K562 (cell line): Measurements from ENCODE around the gene HOXC12. TPM values are rescaled to one million over a fixed set of nuclear protein-coding genes. Genes with fewer than 3 reads are reported as not detected.

Experiments
- BRD4 ChIP-seq: fragments of 200-600 bp; sonication (generic); IDR thresholded peaks from 2 replicates; pipeline ENCODE4 v1.6.1; 2017; ENCODE audit warnings: inconsistent platforms
- CBX8 ChIP-seq: fragments of 200-600 bp; sonication (generic); IDR thresholded peaks from 2 replicates; pipeline ENCODE4 v1.6.1; 2012; ENCODE audit warnings: borderline replicate concordance, mixed run types, low read depth, mild to moderate bottlenecking, moderate library complexity, mixed read lengths, low read length, control low read depth, inconsistent platforms; ENCODE audit not compliant: poor library complexity, severe bottlenecking; ENCODE audit errors: extremely low read depth
- CEBPG ChIP-seq, 3 experiments: fragments of 200-800 bp in 1 of 3; sonication (Bioruptor generic) in 1 of 3; sonication (generic) in 1 of 3; formaldehyde crosslinking in 1 of 3; IDR thresholded peaks in 2 of 3; conservative IDR thresholded peaks in 1 of 3; 2 replicates each; pipeline versions ENCODE4 v1.6.1 to v1.8.0; 2016 to 2022; ENCODE audit warnings: missing compliant biosample characterization in 2 of 3, missing genetic modification characterization in 2 of 3, mild to moderate bottlenecking in 1 of 3, missing genetic modification reagents in 1 of 3
- FIP1L1 ChIP-seq: fragments of 200-400 bp; formaldehyde crosslinking; IDR thresholded peaks from 2 replicates; pipeline ENCODE4 v1.6.1; 2018; ENCODE audit warnings: mild to moderate bottlenecking, low read depth, low read length; ENCODE audit not compliant: poor library complexity, severe bottlenecking
- ZNF140 ChIP-seq: fragments of 250-450 bp; sonication (Bioruptor Pico); IDR thresholded peaks from 2 replicates; pipeline ENCODE4 v1.8.0; 2021; ENCODE audit warnings: moderate library complexity, mild to moderate bottlenecking, inconsistent platforms
- ZNF282 ChIP-seq: sonication (generic); formaldehyde crosslinking; IDR thresholded peaks from 2 replicates; pipeline ENCODE4 v1.8.1; 2023; ENCODE audit warnings: missing genetic modification reagents
- polyA plus RNA-seq, 8 experiments: library from polyadenylated mRNA; depleted of rRNA in 4 of 8; stranded (reverse) in 5 of 8; unstranded in 3 of 8; fragments of >200 nt; fragmentation: Nextera tagmentation in 2 of 8; fragmentation: Illumina TruSeq in 1 of 8; extraction: Ambion mirVana in 2 of 8; extraction: Trizol in 1 of 8; gene quantifications; 2 replicates each; pipeline versions ENCODE4 v1.2.1 to v1.2.3, GENCODE V29; 2011 to 2014; ENCODE audit warnings: inconsistent platforms in 1 of 8, missing spikeins in 1 of 8
- total RNA-seq, 7 experiments: library from RNA; depleted of rRNA in 6 of 7; stranded (reverse); fragments of >200 nt in 6 of 7; fragmentation: Illumina TruSeq in 2 of 7; extraction: Trizol in 2 of 7; gene quantifications; 2 replicates each; pipeline versions ENCODE4 v1.2.1 to v1.2.3, GENCODE V29; 2011 to 2021; ENCODE audit warnings: low replicate concordance in 1 of 7
- TF ChIP-seq, protein P1 (sequence below): fragments of 450-650 bp; IDR thresholded peaks from 2 replicates; pipeline ENCODE4 v1.6.1; 2016; ENCODE audit warnings: mild to moderate bottlenecking, moderate library complexity
- TF ChIP-seq, protein P2 (sequence below): sonication (generic); formaldehyde crosslinking; IDR thresholded peaks from 2 replicates; pipeline ENCODE4 v1.8.0; 2023; ENCODE audit warnings: mild to moderate bottlenecking, missing genetic modification reagents
- TF ChIP-seq, protein P3 (sequence below): fragments of 450-650 bp; formaldehyde crosslinking; IDR thresholded peaks from 2 replicates; pipeline ENCODE4 v1.4.0; 2020; ENCODE audit warnings: mild to moderate bottlenecking, mixed read lengths

The HOXC12 gene
- total and polyA plus RNA-seq, 9 of the 15 experiments (the other 6 are each of a cell fraction or from before 2014, with no cell fraction given), result 0.04 to 0.36 (median 0.11) TPM; not detected in 1

DNA sequence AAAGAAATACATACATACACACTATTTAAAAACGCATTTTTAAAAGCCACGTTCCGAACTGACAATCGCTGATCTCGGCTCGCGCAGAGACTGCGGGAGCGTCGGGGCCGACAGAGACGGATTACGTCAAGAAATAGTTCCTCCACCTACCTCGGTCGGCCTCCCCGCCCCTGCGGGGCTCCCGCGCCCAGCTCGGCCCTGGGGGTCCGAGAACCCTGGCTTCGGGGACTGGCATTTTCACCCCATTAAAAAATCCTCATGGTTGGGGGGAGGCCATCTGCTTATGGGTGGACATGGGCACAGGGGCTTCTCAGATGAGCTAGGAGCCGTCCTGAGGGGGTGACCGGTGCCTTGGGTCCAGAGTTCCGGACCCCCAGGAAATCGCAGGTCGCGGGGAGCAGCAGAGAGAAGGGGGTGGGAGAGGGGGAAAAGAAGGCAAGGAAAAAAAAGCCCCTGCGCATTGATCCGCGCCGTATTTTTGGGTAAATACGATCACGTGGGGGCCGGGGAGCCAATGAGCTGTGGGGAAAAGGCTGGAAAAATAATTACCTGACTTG, 44.9 kb downstream of the HOXC12 start (continued):
- TF ChIP-seq, protein P1, sequence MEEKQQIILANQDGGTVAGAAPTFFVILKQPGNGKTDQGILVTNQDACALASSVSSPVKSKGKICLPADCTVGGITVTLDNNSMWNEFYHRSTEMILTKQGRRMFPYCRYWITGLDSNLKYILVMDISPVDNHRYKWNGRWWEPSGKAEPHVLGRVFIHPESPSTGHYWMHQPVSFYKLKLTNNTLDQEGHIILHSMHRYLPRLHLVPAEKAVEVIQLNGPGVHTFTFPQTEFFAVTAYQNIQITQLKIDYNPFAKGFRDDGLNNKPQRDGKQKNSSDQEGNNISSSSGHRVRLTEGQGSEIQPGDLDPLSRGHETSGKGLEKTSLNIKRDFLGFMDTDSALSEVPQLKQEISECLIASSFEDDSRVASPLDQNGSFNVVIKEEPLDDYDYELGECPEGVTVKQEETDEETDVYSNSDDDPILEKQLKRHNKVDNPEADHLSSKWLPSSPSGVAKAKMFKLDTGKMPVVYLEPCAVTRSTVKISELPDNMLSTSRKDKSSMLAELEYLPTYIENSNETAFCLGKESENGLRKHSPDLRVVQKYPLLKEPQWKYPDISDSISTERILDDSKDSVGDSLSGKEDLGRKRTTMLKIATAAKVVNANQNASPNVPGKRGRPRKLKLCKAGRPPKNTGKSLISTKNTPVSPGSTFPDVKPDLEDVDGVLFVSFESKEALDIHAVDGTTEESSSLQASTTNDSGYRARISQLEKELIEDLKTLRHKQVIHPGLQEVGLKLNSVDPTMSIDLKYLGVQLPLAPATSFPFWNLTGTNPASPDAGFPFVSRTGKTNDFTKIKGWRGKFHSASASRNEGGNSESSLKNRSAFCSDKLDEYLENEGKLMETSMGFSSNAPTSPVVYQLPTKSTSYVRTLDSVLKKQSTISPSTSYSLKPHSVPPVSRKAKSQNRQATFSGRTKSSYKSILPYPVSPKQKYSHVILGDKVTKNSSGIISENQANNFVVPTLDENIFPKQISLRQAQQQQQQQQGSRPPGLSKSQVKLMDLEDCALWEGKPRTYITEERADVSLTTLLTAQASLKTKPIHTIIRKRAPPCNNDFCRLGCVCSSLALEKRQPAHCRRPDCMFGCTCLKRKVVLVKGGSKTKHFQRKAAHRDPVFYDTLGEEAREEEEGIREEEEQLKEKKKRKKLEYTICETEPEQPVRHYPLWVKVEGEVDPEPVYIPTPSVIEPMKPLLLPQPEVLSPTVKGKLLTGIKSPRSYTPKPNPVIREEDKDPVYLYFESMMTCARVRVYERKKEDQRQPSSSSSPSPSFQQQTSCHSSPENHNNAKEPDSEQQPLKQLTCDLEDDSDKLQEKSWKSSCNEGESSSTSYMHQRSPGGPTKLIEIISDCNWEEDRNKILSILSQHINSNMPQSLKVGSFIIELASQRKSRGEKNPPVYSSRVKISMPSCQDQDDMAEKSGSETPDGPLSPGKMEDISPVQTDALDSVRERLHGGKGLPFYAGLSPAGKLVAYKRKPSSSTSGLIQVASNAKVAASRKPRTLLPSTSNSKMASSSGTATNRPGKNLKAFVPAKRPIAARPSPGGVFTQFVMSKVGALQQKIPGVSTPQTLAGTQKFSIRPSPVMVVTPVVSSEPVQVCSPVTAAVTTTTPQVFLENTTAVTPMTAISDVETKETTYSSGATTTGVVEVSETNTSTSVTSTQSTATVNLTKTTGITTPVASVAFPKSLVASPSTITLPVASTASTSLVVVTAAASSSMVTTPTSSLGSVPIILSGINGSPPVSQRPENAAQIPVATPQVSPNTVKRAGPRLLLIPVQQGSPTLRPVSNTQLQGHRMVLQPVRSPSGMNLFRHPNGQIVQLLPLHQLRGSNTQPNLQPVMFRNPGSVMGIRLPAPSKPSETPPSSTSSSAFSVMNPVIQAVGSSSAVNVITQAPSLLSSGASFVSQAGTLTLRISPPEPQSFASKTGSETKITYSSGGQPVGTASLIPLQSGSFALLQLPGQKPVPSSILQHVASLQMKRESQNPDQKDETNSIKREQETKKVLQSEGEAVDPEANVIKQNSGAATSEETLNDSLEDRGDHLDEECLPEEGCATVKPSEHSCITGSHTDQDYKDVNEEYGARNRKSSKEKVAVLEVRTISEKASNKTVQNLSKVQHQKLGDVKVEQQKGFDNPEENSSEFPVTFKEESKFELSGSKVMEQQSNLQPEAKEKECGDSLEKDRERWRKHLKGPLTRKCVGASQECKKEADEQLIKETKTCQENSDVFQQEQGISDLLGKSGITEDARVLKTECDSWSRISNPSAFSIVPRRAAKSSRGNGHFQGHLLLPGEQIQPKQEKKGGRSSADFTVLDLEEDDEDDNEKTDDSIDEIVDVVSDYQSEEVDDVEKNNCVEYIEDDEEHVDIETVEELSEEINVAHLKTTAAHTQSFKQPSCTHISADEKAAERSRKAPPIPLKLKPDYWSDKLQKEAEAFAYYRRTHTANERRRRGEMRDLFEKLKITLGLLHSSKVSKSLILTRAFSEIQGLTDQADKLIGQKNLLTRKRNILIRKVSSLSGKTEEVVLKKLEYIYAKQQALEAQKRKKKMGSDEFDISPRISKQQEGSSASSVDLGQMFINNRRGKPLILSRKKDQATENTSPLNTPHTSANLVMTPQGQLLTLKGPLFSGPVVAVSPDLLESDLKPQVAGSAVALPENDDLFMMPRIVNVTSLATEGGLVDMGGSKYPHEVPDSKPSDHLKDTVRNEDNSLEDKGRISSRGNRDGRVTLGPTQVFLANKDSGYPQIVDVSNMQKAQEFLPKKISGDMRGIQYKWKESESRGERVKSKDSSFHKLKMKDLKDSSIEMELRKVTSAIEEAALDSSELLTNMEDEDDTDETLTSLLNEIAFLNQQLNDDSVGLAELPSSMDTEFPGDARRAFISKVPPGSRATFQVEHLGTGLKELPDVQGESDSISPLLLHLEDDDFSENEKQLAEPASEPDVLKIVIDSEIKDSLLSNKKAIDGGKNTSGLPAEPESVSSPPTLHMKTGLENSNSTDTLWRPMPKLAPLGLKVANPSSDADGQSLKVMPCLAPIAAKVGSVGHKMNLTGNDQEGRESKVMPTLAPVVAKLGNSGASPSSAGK, result no peak
- TF ChIP-seq ZNF140 (CRISPR knock-in tag) (no peak), CEBPG (CRISPR knock-in tag; IDR thresholded peaks at IDR 0.05) (no peak), CEBPG (tag; conservative IDR thresholded peaks at IDR 0.05 in 1 of 2, IDR thresholded peaks at IDR 0.05 in 1 of 2) (no peak), BRD4 (peak; percentile 43; the same call in 1 of the 2 replicates), FIP1L1 (no peak), CBX8 (no peak), ZNF282 (CRISPR knock-in tag) (no peak)
- TF ChIP-seq, protein P2, sequence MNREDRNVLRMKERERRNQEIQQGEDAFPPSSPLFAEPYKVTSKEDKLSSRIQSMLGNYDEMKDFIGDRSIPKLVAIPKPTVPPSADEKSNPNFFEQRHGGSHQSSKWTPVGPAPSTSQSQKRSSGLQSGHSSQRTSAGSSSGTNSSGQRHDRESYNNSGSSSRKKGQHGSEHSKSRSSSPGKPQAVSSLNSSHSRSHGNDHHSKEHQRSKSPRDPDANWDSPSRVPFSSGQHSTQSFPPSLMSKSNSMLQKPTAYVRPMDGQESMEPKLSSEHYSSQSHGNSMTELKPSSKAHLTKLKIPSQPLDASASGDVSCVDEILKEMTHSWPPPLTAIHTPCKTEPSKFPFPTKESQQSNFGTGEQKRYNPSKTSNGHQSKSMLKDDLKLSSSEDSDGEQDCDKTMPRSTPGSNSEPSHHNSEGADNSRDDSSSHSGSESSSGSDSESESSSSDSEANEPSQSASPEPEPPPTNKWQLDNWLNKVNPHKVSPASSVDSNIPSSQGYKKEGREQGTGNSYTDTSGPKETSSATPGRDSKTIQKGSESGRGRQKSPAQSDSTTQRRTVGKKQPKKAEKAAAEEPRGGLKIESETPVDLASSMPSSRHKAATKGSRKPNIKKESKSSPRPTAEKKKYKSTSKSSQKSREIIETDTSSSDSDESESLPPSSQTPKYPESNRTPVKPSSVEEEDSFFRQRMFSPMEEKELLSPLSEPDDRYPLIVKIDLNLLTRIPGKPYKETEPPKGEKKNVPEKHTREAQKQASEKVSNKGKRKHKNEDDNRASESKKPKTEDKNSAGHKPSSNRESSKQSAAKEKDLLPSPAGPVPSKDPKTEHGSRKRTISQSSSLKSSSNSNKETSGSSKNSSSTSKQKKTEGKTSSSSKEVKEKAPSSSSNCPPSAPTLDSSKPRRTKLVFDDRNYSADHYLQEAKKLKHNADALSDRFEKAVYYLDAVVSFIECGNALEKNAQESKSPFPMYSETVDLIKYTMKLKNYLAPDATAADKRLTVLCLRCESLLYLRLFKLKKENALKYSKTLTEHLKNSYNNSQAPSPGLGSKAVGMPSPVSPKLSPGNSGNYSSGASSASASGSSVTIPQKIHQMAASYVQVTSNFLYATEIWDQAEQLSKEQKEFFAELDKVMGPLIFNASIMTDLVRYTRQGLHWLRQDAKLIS (CRISPR knock-in tag), result no peak
- TF ChIP-seq, protein P3, sequence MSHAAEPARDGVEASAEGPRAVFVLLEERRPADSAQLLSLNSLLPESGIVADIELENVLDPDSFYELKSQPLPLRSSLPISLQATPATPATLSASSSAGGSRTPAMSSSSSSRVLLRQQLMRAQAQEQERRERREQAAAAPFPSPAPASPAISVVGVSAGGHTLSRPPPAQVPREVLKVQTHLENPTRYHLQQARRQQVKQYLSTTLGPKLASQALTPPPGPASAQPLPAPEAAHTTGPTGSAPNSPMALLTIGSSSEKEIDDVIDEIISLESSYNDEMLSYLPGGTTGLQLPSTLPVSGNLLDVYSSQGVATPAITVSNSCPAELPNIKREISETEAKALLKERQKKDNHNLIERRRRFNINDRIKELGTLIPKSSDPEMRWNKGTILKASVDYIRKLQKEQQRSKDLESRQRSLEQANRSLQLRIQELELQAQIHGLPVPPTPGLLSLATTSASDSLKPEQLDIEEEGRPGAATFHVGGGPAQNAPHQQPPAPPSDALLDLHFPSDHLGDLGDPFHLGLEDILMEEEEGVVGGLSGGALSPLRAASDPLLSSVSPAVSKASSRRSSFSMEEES (CRISPR knock-in tag), result peak; percentile 80
